ENCODE measurements around the gene EHD2.
"Not testable (repeated sequence)": the region's sequence is repeated elsewhere in the genome, so short reads cannot be mapped to it uniquely, and the experiment has no call there.

Gene EHD2

GRCh38 chr19:47714855-47715254, 1.6 kb downstream of the EHD2 start:
- DNase-seq (ENCODE audit: low read depth): not testable (repeated sequence)

DNA sequence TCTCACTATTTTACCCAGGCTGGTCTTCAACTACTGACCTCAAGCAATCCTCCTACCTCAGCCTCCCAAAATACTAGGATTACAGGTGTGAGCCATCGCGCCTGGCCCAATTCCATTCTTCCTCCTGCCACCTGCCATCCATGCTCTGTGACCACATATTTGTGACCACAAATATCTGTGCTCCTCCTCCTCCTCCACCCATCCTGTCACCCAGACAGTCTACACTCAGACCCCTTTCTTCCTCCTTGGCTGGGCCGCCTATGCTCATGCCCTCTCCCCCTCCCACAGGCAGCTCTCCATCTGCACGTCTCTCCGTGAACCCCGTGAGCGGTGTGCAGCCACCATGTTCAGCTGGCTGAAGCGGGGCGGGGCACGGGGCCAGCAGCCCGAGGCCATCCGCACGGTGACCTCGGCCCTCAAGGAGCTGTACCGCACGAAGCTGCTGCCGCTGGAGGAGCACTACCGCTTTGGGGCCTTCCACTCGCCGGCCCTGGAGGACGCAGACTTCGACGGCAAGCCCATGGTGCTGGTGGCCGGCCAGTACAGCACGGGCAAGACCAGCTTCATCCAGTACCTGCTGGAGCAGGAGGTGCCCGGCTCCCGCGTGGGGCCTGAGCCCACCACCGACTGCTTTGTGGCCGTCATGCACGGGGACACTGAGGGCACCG, 3.2 kb downstream of the EHD2 start:
- no peak for DNase-seq (ENCODE audit: low read depth)

GRCh38 chr19:47718415-47719046, 5.3 kb downstream of the EHD2 start:
- DNase-seq (ENCODE audit: low read depth): not testable (repeated sequence)

DNA sequence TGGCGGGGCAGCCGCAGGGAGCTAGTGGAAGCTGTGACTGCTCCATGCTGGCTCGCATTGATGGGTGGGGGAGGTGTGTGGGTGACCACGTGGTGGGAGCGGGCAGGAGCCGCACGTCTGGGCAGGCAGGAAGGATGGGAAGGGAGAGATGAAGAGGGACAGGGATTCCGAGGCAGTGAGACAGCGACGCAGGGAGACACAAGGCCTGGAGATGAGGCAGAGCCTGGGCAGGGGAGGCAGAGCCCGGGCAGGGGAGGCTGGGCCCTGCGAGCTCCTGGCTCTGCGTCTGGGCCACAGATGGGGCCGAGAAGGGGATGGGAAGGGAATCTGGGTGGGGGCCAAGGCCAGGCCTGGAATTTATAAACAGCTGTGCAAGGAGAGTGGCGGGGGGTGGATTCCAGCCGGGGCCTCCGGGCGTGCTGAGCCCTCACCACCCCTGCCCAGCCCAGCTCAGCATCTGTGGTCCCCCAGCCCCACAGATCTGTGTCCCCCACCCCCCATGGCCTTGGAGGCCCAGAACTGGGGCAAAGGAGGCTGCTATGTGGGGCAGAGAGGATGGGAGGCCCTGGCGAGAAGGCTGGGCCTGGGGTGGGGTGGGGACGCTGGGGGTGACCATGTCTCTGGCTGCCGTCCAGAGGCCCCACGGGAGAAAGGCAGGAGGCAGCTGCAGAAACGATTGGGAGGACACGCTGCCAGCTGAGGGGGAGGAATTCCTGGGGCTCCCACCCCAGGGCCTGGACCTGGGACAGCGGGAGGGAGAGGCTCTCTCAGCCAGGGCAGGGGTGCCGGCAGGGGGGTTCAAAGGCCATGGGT, 6.0 kb downstream of the EHD2 start:
- no peak for DNase-seq (ENCODE audit: low read depth)

GRCh38 chr19:47720669-47721422, 7.6 kb downstream of the EHD2 start:
- no peak for DNase-seq (ENCODE audit: low read depth)

- no peak for DNase-seq (ENCODE audit: low read depth)
These were observed 10.3 kb downstream of the EHD2 start for GRCh38 chr19:47723581-47723940.

- DNase-seq (ENCODE audit: low read depth): no peak
These were observed 12.7 kb downstream of the EHD2 start for GRCh38 chr19:47725759-47726401.

- no peak for DNase-seq (ENCODE audit: low read depth)
These were observed 13.2 kb downstream of the EHD2 start for GRCh38 chr19:47726467-47726866.

DNA sequence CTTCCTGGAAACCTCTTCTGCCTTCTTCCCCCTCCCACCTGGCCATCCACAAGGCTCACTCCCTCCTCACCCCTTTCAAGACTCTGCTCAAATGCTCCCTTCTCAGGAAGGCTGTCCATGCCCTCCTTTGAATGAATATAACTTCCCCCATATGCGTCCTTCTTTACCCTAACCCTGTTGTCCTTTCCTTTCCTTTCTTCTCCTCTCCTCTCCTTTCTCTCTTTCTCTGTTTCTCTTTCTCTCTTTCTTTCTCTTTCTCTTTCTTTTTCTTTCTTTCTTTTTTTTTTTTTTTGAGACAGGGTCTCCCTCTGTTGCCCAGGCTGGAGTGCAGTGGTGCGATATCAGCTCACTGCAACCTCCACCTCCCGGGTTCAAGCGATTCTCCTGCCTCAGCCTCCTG, 15.1 kb downstream of the EHD2 start:
- not testable (repeated sequence) for DNase-seq (ENCODE audit: low read depth)

GRCh38 chr19:47729468-47729798, 16.2 kb downstream of the EHD2 start:
- DNase-seq (ENCODE audit: low read depth): peak; percentile 68

GRCh38 chr19:47729799-47730520, 16.7 kb downstream of the EHD2 start:
- DNase-seq (ENCODE audit: low read depth): peak; percentile 99

GRCh38 chr19:47730521-47730889, 17.3 kb downstream of the EHD2 start:
- no peak for DNase-seq (ENCODE audit: low read depth)

DNA sequence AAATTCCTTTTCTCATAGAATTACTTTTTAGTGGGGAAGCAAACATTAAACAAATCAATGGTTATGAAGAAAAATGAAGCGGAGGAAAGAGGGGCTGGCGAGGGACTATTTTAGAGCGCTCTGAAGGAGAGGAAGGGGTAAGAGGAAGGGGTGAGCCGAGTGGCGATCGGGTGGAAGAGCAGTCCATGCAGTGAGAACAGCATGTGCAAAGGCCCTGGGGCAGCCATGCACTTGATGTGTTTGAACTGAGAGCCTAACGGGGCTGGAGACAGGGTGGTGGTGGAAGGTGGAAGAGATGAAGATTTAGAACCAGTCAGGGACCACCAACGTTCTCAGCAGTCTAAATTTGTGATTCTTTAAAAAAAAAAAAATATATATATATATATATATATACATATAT, 17.7 kb downstream of the EHD2 start:
- no peak for DNase-seq (ENCODE audit: low read depth)

- DNase-seq (ENCODE audit: low read depth): no peak
These were observed 21.9 kb downstream of the EHD2 start for GRCh38 chr19:47735131-47735530.

- DNase-seq (ENCODE audit: low read depth): no peak
These were observed 27.8 kb downstream of the EHD2 start for GRCh38 chr19:47740866-47741519.

- no peak for DNase-seq (ENCODE audit: low read depth)
These were observed 28.4 kb downstream of the EHD2 start for GRCh38 chr19:47741544-47742140.

DNA sequence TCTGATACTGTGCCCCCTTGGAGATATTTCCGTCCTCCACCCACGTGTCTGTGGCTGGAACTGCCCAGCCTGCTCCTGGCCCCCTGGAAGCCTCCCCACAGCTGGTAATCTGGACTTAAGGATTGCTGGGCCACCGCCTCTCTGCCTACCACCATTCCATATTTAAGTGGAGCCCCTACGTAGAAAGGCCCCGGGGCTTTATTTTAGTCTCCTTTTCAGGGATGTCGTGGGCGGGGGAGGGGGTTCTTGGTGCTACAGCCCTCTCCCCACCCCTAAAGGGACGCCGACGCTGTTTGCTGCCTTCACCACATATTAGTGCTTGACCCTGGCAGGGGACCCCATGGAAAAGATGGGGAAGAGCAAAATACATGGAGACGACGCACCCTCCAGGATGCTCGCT, 29.4 kb downstream of the EHD2 start:
- no peak for DNase-seq (ENCODE audit: low read depth)

- DNase-seq (ENCODE audit: low read depth): peak; percentile 90
These were observed 32.0 kb downstream of the EHD2 start, which contains the start of gene NOP53 for GRCh38 chr19:47745010-47745901. NOP53 (plus strand) TSS chr19:47745546; CDS start chr19:47745560, 14 bp downstream.

- DNase-seq (ENCODE audit: low read depth): not testable (repeated sequence)
These were observed 32.9 kb downstream of the EHD2 start for GRCh38 chr19:47746129-47746528.

All from CMK (cell line).